Epithelial cell of proximal tubule (primary cell): ENCODE data around the gene BPIFB3. TPM values are rescaled to one million over a fixed set of nuclear protein-coding genes. Genes with fewer than 3 reads are reported as not detected.
"Not testable (repeated sequence)": the region's sequence is repeated elsewhere in the genome, so short reads cannot be mapped to it uniquely, and the experiment has no call there.

ENCODE experiments used
- DNase-seq: peaks from one replicate; pipeline ENCODE4 v3.0.0-alpha.2; 2011; ENCODE audit warnings: low read depth
- H3K4me3 ChIP-seq: 2 replicates; pipeline ENCODE4 v1.5.1; 2011; ENCODE audit warnings: low read depth, mild to moderate bottlenecking, low read length
- total RNA-seq: library from RNA; depleted of rRNA; stranded (reverse); fragments of >200 nt; gene quantifications from 2 replicates; pipeline ENCODE4 v1.2.3, GENCODE V29; 2015
- TF ChIP-seq, protein P1 (sequence below): conservative IDR thresholded peaks from 2 replicates; pipeline ENCODE4 v1.5.1; 2012; ENCODE audit warnings: low read depth, mild to moderate bottlenecking, low read length

Gene BPIFB3
- total RNA-seq, 1 donor from 2014 or later = not detected

DNA sequence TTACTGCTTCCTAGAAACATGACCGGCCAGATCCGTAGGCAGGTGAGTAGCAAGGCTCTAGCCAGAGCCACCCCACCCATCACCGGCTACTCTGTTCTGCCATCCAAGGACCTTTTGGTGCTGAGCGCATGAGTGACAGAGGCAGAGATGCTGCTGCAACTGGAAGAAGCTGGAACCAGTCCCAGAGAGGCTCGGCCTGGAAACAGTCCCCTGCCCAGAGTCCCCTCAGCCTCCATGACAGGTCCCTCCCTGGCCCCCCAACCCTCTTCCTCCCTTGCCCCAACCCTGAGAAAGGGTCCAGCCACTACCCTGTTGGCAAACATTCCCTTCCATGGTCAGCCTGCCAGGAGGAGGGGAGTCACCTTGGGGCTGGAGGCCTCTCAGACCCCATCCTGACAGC, 57.6 kb downstream of the BPIFB3 start:
- no peak overlapping the region for H3K4me3 ChIP-seq
- DNase-seq = no peak
- TF ChIP-seq, protein P1, sequence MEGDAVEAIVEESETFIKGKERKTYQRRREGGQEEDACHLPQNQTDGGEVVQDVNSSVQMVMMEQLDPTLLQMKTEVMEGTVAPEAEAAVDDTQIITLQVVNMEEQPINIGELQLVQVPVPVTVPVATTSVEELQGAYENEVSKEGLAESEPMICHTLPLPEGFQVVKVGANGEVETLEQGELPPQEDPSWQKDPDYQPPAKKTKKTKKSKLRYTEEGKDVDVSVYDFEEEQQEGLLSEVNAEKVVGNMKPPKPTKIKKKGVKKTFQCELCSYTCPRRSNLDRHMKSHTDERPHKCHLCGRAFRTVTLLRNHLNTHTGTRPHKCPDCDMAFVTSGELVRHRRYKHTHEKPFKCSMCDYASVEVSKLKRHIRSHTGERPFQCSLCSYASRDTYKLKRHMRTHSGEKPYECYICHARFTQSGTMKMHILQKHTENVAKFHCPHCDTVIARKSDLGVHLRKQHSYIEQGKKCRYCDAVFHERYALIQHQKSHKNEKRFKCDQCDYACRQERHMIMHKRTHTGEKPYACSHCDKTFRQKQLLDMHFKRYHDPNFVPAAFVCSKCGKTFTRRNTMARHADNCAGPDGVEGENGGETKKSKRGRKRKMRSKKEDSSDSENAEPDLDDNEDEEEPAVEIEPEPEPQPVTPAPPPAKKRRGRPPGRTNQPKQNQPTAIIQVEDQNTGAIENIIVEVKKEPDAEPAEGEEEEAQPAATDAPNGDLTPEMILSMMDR = no peak

DNA sequence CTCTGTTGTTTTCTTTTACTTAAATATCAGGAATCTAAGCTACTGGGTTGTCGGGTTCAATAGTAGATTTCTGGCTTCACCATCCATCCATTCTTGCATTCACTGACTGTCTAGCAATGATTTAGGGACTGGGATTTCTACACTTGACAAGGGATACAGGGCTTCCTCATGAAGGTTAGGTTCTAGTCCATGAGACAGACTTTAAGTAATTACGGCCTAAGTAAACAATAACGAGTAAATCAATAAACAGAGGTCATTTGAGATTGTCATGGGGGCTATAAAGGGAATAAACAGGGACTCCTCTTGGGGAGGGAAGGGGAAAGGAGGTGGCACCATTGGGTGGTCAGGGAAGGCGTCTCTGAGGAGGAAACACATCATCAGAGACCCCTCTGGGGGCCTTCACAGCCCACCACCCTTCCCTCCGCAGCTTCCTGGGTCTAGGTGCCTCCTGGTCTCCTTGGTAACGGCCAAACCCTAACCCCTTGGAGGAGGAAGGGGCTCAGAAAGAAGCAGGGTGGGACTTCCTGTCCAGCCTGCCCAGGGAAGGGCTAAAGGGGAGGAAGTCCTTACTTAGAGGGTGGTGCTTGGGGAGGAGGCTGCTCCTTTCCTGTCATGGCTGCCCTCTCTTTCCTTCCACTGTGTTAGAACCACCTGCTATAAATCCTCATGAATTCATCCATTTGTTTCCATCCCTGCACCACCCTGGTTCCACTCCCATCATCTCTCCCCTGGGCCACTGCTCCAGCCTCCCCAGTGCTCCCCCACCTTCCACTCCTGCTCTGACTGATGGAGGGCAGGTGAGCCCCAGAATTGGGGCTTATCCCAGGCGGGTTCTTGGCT, 59.1 kb downstream of the BPIFB3 start:
- DNase-seq = no peak
- TF ChIP-seq, protein P1 = no peak
- H3K4me3 ChIP-seq = no peak overlapping the region

DNA sequence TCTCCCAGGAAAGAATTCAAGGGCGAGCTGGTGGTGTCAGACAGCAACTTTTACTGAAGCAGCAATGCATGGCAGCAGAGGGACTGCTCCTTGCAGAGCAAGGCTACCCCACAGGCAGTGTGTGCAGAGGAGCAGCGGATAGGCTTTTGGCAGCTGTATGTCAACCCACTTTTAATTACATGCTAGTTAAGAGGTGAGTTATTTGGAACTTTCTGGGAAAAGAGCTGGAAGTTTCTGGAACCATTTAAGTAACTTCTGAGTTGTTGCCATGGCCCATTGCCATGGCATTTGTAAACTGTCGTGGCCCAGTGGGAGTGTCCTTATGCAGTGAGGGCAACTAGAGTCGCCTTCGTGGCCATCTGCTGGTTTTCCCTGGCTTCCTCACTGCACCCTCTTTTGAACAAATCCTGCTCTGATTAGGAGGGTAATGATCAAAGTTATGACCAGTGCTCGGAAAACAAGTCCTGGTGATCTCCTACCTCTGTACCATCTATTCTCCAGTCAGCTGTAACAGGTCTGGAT, 59.7 kb downstream of the BPIFB3 start:
- DNase-seq = no peak
- TF ChIP-seq, protein P1 = no peak
- H3K4me3 ChIP-seq = no peak overlapping the region

DNA sequence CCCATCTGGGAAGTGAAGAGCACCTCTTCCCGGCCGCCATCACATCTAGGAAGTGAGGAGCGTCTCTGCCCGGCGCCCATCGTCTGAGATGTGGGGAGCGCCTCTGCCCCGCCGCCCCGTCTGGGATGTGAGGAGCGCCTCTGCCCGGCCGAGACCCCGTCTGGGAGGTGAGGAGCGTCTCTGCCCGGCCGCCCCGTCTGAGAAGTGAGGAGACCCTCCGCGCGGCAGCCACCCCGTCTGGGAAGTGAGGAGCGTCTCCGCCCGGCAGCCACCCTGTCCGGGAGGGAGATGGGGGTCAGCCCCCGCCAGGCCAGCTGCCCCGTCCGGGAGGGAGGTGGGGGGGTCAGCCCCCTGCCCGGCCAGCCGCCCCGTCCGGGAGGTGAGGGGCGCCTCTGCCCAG, 61.8 kb downstream of the BPIFB3 start:
- DNase-seq, H3K4me3 ChIP-seq: not testable (repeated sequence)

DNA sequence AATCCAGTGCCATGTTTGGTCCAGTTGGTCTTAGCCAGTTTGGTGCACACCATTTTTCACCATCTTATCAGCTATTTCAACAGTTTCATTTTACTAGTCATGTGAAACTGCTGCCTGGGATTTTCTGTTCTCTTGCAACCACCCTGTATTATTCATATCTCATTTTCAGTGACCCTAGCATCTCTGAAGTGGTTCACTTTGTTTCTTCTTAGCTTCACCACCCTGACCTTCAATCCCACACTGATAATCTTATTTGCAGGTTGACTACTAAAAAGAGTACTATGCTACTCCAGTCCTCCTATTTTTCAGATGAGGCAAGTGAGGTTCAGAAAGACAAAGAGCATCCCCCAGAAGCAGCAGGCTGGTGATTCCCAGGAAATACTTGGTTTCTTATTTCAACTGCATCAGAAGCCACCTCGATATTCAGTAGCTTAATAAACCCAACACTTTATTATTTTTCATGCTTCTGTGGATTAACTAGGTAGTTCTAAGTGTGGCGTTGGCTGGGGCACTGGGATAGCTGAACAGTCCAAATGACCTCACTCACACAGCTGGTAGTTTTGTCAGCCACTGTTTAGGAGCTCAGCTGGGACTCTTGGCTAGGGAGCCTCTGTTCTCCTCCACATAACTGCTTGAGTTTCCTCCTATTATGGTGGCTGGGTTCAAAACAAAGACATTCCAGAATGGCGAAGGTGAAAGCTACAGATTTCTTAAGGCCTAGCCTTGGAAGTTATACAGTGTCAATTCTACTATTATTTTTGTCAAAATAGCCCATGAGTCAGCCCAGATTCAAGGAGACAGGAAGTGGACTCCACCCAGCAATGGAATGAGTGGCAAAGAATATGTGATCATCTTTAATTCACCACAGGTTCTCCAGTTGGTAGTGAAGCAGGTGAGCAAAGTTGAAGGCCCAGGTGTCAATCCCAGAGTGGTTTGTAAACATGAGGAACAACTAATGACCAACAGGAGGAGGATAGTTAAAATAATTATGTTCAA, 66.3 kb downstream of the BPIFB3 start:
- no peak overlapping the region for H3K4me3 ChIP-seq
- TF ChIP-seq, protein P1 = no peak
- DNase-seq = no peak

DNA sequence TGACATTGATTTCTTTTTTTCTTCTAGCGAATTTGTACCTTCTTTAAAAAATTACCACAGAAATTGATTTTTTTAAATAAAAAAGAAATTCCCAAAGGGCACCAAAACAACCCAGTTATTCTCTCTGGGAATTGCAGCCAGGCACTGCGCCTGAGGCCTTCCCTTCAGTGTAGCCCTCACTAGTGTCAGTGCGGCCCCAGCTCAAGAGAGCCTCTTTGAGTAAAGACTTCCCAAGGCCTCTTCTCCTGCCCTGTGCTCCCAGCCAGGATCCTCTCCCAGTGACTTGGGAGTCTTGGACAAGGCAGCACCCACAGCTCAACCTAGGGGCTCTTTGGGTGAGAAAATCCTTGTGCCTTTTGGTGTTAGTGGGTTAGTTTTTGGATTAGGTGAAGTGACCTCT, 67.2 kb downstream of the BPIFB3 start:
- TF ChIP-seq, protein P1 = no peak
- no peak for DNase-seq
- no peak overlapping the region for H3K4me3 ChIP-seq

DNA sequence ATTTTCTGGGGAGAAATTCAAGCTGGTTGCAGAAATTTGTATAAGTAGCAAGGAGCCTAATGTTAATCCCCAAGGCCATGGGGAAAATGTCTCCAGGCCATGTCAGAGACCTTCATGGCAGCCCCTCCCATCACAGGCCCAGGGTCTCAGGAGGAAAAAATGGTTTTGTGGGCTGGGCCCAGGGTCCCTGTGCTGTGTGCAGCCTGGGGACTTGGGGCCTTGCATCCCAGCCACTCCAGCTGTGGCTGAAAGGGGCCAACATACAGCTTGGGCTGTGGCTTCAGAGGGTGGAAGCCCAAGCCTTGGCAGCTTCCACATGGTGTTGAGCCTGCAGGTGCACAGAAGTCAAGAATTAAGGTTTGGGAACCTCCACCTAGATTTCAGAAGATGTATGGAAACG, 68.6 kb downstream of the BPIFB3 start:
- not testable (repeated sequence) for H3K4me3 ChIP-seq

More for the DNA sequence above, 68.6 kb downstream of the BPIFB3 start:
- DNase-seq = not testable (repeated sequence)

Other genes starting within 250 kb of the BPIFB3 start
- gene MAPRE1, start 233.9 kb upstream of the BPIFB3 start, total RNA-seq = 114 and 123 TPM in 2 replicates
- not detected in 2 replicates for gene EFCAB8, start 195.0 kb upstream of the BPIFB3 start, total RNA-seq
- gene SUN5, start 49.5 kb upstream of the BPIFB3 start, total RNA-seq = not detected in 2 replicates
- not detected in 2 replicates for gene BPIFB2, start 46.2 kb upstream of the BPIFB3 start, total RNA-seq
- not detected in 2 replicates for gene BPIFB6, start 22.3 kb upstream of the BPIFB3 start, total RNA-seq
- not detected in 2 replicates for gene BPIFB4, start 25.7 kb downstream of the BPIFB3 start, total RNA-seq
- gene BPIFA2, start 114.3 kb downstream of the BPIFB3 start, total RNA-seq = not detected in 2 replicates
- gene BPIFA3, start 163.4 kb downstream of the BPIFB3 start, total RNA-seq = not detected in 2 replicates
- not detected in 2 replicates for gene BPIFA1, start 182.1 kb downstream of the BPIFB3 start, total RNA-seq
- gene BPIFB1, start 229.3 kb downstream of the BPIFB3 start, total RNA-seq = not detected in 2 replicates